Inflammatory macrophage (primary cell): ENCODE measurements around the gene GABRB3.
"Not testable (repeated sequence)": the region's sequence is repeated elsewhere in the genome, so short reads cannot be mapped to it uniquely, and the experiment has no call there.

Source experiments
- DNase-seq, 2 donors: peaks; one replicate each; pipeline ENCODE4 v3.0.0-alpha.2; 2020 to 2022

GABRB3 gene

GRCh38 chr15:26736502-26737248, 36.2 kb downstream of the GABRB3 start:
- no peak for DNase-seq

GRCh38 chr15:26731965-26732364, 40.9 kb downstream of the GABRB3 start:
- DNase-seq = no peak

- no peak for DNase-seq
Measured at GRCh38 chr15:26729581-26729980, 43.3 kb downstream of the GABRB3 start.

DNA sequence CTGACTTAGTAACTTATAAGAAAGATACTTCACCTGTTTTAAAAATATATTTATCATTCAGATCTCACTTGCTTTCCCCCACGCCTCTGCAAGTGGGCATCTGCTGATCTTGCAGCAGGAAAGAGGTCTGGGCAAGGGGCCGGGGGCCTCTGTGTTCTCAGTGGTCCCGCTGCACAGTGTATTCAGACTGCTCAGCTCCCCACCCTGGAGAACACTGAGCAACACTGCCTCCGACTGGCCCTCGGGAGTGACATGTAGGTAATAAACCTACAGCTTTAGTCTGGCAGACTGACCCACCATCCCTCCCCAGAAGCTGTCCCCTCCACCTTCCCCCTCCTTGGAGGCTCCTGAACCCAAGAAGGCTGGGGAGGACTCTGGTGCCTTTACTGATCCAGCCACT, 43.8 kb downstream of the GABRB3 start:
- DNase-seq = no peak

- DNase-seq = no peak
Measured at GRCh38 chr15:26724381-26725150, 48.3 kb downstream of the GABRB3 start.

DNA sequence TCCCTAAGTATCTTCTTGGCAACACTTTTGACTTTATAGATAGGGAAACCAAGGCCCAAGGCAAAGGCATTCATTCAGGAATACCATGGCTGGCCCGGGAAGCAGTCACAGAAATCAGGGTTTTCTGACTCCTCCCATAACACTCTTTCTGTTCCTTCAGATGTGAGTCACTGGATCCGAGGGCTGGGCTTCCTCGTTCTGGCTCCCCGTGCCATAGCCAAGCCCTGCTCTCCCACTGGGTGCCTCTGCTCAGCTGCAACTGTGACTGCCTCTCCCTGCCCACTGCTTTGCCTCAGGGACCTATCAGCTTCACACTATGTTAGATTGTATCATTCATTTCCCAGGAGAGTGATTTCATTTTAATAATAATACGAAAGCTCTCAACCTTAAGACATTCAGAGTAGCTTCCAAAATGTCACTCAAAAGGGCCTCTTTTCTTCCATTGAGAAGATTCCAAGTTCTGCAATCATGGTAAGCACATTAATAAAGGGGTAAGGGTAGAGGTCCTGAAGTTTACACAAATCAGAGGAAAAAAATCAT, 50.2 kb downstream of the GABRB3 start:
- no peak for DNase-seq

GRCh38 chr15:26721232-26721967, 51.5 kb downstream of the GABRB3 start:
- DNase-seq = no peak

GRCh38 chr15:26720546-26720945, 52.3 kb downstream of the GABRB3 start:
- DNase-seq = no peak

GRCh38 chr15:26719866-26720265, 53.0 kb downstream of the GABRB3 start:
- DNase-seq = not testable (repeated sequence)

- DNase-seq = no peak
Measured at GRCh38 chr15:26716069-26716468, 56.8 kb downstream of the GABRB3 start.

DNA sequence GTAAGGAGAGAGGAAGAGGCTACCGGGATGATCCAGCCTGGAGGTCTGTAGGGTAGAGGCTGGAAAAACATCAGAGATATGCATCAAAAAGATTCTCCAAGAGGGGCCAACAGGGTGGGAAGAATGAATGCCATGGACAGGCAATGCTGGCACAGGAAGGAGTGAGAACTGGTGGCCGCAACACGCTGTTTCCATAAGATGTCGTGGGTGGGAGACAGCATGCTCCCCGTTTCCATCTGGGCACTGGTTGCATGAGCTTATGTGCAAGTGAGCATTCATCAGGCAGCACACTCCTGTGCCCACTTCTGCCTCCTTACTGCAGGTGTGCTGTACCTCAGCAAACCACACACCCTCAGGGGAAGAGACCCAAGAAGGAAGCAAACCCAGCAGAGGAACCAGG, 59.4 kb downstream of the GABRB3 start:
- DNase-seq = no peak

GRCh38 chr15:26712335-26712734, 60.5 kb downstream of the GABRB3 start:
- DNase-seq = no peak

- DNase-seq = no peak
Measured at GRCh38 chr15:26711445-26711844, 61.4 kb downstream of the GABRB3 start.

- no peak for DNase-seq
Measured at GRCh38 chr15:26702381-26702780, 70.5 kb downstream of the GABRB3 start.

DNA sequence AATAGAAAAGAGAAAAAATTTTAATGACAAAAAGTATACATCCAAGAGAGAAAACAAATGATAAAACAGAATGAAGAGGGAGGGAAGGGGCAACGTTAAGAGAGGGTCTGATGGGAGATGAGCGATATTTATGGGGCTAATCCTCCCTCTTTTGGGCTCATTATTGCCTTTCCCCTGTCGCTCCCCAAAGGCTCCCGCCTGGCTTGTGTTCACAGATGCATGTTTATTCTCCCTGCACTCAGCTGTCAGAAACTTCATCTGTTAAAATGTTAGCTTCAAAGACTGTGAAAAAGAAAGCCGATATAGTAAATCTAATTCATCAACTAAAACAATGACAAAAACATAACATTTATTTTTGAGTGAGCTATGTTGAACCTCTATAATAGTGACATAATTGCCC, 74.3 kb downstream of the GABRB3 start:
- no peak for DNase-seq

DNA sequence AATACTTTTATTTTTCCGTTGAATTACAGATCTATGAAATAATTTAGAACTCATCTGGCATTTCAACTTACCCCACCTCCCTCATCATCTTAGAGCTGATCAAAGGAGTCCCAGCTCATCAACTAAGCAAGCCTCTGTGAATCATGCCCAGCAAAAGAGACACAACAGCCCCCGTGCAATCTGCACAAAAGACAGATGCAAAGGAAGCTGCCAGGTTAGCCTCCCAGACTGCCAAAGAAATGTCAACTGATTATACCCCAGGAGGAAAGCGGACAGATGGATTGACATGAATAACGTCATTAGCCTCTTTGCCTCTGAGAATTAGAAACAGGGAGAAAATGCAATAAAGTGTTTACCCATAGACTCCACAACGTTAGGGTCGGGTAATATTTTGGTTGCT, 75.0 kb downstream of the GABRB3 start:
- no peak for DNase-seq

GRCh38 chr15:26691249-26691648, 81.6 kb downstream of the GABRB3 start:
- DNase-seq = no peak

- DNase-seq = no peak
Measured at GRCh38 chr15:26690778-26691177, 82.1 kb downstream of the GABRB3 start.

DNA sequence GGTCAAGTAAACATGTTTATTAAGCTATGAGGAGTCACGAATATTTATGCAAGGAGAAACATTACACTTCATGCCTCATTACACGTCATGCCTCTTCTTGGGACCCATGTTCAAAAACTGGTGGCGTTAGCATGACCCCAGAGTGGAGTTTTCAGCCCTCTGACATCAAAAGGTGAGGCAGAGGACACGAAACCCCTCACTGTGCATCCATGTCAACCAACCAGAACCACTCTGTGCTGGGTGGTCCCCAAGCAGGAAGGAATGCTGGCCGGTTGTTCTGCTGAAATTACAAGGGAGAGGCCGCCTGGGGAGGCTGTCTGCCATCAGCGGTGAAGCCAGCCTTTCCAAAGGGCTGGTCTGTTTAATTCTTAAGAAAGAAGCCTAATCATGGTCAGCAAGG, 83.4 kb downstream of the GABRB3 start:
- DNase-seq = no peak

GRCh38 chr15:26686547-26687187, 86.2 kb downstream of the GABRB3 start:
- DNase-seq = no peak

GRCh38 chr15:26682598-26683164, 90.2 kb downstream of the GABRB3 start:
- no peak for DNase-seq

DNA sequence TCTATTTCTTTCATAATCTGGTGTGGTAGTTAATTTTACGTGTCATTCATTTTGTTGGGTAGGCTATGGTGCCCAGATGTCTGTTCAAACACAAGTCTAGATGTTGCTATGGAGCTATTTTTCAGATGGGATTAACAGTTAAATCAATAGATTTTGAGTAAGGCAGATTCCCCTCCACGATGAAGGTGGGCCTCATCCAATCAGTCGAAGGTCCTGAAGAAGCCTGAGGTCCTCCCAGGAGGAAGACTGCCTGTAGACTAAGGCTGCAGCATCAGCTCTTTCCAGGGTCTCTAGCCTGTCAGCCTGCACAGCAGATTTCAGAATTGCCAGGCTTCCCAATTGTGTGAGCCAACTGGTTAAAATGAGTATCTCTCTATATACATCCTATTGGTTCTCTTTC, 92.9 kb downstream of the GABRB3 start:
- no peak for DNase-seq
